Effector CD8-positive, alpha-beta T cell (primary cell): ENCODE results near the gene ZNF775.

Experiments used
- DNase-seq: peaks from one replicate; lab custom pipeline; 2025; lab: John Stamatoyannopoulos, UW

Gene ZNF775

DNA sequence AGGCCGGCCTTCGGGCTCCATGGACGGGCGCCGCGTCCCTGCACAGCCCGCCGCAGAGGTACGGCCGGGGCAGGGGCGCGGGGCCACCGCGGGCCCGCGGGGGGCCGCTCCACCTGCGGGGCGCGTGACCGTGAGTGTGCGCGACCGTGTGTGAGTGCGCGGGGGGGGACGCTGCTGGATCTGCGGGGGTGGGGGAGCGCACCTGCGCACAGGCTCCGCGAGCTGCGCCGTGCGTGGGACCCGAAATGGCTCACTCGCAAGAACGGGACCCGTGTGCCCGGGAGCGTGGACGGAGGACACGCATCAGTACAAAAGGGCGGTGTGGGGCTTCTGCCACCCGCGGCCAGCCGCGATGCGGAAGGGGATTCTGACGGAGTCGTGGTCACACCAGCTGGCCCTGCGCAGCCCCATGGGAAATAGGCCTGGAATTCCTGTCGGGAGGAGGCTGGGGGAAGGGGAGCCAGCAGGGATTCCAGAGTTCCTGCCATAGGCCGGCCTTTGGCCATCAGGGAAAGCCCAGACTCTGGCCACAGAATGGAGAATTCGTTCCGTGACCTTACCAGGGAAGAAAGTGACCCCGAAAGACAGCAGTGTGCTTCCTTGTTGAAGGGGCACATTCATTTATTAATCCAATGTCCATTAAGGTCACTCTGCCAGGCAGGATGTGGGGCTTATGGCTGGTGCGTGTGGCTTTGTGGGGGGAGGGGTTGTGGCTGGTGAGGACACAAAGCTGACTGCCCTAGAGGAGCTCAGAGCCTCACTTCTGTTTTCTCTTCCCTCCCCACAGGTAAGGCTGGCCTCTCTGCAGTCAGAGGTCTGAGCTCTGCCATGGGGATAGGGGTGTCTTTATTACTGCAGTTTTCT lies 10.0 kb upstream of the ZNF775 start:
- peak; percentile 48 for DNase-seq

DNA sequence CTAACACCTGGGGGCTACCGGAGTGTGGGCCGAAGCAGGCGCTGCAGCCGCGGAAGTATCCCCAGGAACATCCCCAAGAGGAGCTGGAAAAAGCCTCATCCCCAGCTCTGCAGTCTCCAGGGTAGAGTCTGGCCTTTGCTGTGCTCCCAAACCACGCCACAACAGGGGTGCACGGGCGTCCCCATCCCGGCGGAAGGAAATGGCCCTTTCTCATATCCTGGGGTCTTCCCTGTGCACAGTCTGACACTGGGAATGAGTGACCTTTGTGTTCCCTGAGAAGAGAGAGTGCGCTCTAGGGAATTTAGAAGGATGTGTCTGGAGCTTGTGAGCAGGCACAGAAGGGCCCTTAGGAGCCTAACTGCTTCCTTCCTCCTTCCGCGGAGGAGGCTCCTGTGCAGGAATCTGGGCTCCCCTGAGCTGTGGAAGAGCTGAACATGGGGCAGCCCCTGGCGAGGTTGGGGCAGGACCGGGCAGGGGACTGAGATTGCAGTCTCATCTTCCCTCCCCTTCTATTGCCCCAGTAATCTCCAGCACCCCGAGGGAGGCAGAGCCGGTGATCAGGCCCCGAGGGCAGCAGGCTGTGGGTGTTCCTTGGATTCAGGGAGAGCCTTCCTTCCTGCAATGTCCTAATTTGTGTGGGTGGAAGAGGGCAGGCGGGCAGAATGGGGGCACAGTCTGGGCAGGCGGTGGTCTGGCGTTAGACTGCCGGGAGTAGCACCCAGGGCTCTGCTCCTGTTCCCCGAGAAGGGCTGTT lies 9.2 kb upstream of the ZNF775 start:
- no peak for DNase-seq

- no peak for DNase-seq
Measured at GRCh38 chr7:150370612-150371071, 8.5 kb upstream of the ZNF775 start.

DNA sequence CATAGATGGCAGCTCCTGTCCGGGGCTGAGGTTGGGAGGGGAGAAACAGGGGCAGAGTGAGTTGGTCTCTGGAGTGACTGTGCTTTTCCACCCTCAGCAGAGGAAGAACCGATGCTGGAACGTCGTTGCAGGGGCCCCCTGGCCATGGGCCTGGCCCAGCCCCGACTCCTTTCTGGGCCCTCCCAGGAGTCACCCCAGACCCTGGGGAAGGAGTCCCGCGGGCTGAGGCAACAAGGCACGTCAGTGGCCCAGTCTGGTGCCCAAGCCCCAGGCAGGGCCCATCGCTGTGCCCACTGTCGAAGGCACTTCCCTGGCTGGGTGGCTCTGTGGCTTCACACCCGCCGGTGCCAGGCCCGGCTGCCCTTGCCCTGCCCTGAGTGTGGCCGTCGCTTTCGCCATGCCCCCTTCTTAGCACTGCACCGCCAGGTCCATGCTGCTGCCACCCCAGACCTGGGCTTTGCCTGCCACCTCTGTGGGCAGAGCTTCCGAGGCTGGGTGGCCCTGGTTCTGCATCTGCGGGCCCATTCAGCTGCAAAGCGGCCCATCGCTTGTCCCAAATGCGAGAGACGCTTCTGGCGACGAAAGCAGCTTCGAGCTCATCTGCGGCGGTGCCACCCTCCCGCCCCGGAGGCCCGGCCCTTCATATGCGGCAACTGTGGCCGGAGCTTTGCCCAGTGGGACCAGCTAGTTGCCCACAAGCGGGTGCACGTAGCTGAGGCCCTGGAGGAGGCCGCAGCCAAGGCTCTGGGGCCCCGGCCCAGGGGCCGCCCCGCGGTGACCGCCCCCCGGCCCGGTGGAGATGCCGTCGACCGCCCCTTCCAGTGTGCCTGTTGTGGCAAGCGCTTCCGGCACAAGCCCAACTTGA lies 7.8 kb upstream of the ZNF775 start:
- no peak for DNase-seq

DNA sequence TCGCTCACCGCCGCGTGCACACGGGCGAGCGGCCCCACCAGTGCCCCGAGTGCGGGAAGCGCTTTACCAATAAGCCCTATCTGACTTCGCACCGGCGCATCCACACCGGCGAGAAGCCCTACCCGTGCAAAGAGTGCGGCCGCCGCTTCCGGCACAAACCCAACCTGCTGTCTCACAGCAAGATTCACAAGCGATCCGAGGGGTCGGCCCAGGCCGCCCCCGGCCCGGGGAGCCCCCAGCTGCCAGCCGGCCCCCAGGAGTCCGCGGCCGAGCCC lies 7.2 kb upstream of the ZNF775 start:
- DNase-seq = no peak

- no peak for DNase-seq
Measured at GRCh38 chr7:150372271-150373048, 6.7 kb upstream of the ZNF775 start.

- DNase-seq = no peak
Measured at GRCh38 chr7:150373049-150373801, 5.9 kb upstream of the ZNF775 start.

- DNase-seq = no peak
Measured at GRCh38 chr7:150374026-150374425, 5.1 kb upstream of the ZNF775 start.

DNA sequence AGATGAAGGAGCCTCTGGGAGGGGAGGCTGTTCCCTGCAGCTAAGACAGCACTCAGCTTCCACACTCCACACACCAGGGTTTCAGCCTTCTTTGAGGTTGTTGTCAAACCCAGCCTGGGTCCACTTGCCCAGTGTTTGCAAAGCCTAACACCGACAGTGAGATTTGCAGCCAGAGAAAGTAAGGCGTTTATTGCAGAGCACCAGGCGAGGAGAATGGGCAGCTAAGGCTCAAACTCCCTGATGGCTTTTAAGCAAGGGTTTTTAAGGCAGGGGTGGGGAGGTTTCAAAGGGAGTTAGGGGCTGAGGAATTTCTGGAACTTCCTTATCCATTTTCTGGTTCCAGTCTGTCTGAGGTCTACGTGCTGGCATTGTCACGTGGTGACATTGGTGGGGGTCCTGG lies 4.7 kb upstream of the ZNF775 start:
- no peak for DNase-seq

GRCh38 chr7:150375662-150376521 lies 3.2 kb upstream of the ZNF775 start:
- no peak for DNase-seq

DNA sequence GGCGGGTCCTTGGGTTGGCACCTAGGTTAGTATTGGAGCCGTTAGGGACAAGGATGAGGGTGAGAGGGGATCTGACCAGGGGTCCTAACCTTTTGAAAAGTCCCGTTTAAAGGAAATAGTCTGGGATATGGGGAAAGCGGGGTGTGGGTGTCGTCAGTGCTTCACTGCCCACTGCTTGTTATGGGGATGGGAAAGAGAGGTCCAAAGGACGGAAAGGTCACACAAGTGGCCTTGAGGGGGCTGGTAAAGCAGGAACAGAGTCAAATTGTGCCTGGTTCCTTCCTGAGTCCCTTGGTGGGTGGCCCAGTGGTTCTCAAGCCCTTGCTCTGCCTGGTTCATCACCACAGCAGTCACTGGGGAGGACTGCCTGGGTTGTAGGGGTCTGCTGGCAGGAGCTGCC lies 2.6 kb upstream of the ZNF775 start:
- no peak for DNase-seq

- DNase-seq = no peak
Measured at GRCh38 chr7:150377196-150377595, 1.9 kb upstream of the ZNF775 start.

DNA sequence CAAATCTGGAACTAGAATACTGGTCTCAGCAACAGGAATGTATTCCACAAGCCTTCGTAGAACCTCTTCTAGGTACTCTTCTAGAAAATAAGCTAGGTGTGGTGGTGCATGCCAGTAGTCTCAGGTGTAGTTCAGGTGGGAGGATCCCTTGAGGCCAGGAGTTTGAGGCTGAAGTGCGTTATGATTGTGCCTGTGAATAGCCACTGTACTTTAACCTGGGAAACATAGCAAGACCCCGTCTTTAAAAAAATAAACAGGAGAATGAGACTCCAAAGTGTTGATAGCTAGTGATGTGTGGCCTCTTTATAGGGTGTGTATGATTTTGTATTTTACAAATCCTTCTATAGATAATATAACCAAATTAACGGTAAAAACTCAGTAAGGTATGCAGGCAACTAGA lies 1.5 kb upstream of the ZNF775 start:
- DNase-seq = no peak

DNA sequence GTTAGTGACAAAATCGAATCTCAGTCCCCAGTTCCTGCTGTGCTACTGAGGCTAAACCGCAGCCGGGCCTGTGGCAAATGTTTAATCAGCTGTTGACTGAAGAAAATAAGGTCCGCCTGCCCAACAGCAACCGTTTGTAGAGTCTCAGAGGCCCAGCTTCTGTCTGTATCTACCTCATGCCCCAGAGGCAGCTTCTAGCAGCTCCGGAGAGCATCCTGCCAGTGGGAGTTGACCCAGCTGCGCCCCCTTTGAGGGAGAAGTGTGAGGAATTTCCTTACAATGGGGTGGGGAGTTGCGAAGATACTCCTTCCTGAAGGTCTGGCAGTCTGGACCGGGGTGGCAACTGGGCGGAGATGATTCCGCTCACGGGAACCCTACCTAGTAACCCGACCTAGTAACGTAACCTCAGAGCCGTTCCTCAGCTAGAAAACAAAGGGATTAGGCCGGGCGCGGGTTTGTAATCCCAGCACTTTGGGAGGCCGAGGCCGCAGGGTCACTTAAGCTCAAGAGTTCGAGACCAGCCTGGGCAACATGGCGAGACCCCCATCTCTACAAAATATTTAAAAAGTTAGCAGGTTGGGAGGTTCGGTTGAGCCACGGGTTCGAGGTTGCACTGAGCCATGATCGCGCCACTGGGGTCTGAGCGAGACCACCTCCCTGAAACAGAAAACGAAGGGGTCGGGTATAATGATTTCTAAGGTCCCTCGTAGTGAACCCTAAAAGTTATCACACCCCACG lies 846 bp upstream of the ZNF775 start:
- DNase-seq = peak; percentile 20

DNA sequence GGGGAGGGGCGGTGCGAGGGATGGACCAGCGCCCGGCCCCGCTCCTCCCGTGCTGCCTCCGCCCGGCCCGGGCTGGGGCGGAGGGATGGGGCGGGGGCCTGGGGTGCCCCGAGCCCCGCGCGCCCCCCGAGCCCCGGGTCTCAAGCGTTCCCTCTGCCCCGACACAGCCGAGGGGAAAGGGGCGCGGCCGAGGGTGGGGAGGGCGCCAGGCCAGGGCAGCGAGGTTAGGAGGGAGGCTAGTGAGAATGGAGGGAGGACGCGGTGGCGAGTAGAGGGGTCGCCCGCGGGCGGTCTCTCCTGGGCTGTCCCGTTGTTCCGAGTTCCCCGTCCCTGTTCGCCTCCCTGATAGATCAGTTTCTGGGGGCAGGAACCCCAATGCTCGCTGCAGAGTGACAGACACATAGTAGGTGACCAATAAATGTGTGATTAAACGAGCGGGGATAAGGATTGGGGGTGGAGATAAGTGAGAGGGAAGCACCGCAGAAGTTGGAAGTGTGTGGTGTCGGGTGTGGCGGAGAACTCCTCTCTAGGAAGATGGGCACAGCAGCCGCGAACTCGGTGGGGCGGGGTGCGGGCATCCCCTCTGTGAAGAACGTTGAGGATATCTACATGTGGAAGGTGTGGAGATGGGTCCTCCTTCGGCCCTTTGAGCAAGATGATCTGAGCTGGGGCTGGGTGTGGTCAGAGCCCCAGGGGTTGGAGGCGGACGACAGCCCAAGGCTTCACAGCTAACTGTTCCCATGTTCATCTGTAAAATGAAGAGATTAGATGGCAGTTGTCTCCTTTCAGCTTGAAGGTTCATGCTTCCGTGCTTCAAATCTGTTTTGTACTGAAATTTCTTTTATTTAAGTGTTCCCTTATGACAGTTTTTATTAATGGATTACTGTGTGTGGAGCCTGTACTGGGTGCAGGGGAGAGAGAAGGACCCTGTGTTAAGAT lies 580 bp downstream of the ZNF775 start:
- no peak for DNase-seq

- no peak for DNase-seq
Measured at GRCh38 chr7:150380463-150380862, 1.3 kb downstream of the ZNF775 start.

GRCh38 chr7:150381096-150381495 lies 2.0 kb downstream of the ZNF775 start:
- DNase-seq = no peak

DNA sequence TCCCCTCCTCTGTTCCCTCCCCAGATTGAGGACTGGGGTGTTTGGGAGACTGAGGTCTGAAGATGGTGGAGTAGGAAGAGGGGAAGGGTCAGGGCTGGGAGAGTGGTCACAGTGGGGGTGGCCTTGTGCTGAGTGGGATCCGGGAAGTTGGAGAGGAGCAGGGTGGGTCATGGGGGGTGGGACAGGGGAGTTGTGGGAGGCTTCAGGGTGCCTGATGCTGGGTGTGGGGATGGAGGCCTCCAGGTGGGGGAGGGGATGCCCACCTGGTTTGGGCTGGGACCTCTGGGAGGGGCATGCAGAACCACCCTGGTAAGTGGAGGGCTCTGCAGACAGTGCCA lies 2.6 kb downstream of the ZNF775 start:
- DNase-seq = no peak
